Calu3 (cell line): Measurements from ENCODE around the gene MYO1G. TPM values are rescaled to one million over a fixed set of nuclear protein-coding genes. Genes with fewer than 3 reads are reported as not detected.

Experiments
- BruUV-seq: library from RNA; stranded (reverse); fragments of 400-500 nt; replicated peaks from 2 replicates; lab custom pipeline; 2021; lab: Mats Ljungman, UMichigan
- CTCF ChIA-PET: fragments of 300-600 bp; sonication (Branson Sonifier 250); formaldehyde crosslinking; loops from one replicate; lab custom pipeline; 2022; ENCODE audit warnings: antibody characterized with exemption; lab: Charles Lee
- DNase-seq: peaks from one replicate; pipeline ENCODE4 v3.0.0; 2022
- H3K27ac Mint-ChIP-seq: one replicate; pipeline ENCODE4 v1.8.0; 2022; ENCODE audit warnings: mixed read lengths; ENCODE audit not compliant: unreplicated experiment
- H3K27me3 Mint-ChIP-seq: one replicate; pipeline ENCODE4 v1.8.0; 2022; ENCODE audit warnings: mixed read lengths; ENCODE audit not compliant: unreplicated experiment
- H3K36me3 Mint-ChIP-seq: one replicate; pipeline ENCODE4 v1.8.0; 2022; ENCODE audit warnings: mild to moderate bottlenecking, moderate library complexity, mixed read lengths; ENCODE audit not compliant: insufficient read depth, unreplicated experiment
- H3K4me1 Mint-ChIP-seq: one replicate; pipeline ENCODE4 v1.8.0; 2022; ENCODE audit warnings: mild to moderate bottlenecking, low read depth, mixed read lengths; ENCODE audit not compliant: unreplicated experiment
- H3K4me3 Mint-ChIP-seq: one replicate; pipeline ENCODE4 v1.8.0; 2022; ENCODE audit warnings: mild to moderate bottlenecking, low read depth, moderate library complexity, mixed read lengths; ENCODE audit not compliant: unreplicated experiment
- H3K9me3 Mint-ChIP-seq: one replicate; pipeline ENCODE4 v1.8.0; 2022; ENCODE audit warnings: low read depth, mixed read lengths; ENCODE audit not compliant: unreplicated experiment
- CTCF ChIP-seq: fragments of 200-600 bp; IDR thresholded peaks from one replicate; pipeline ENCODE4 v1.8.0; 2022; ENCODE audit warnings: antibody characterized with exemption; ENCODE audit not compliant: unreplicated experiment
- intact Hi-C: fragments of 100-400 bp; cut with micrococcal nuclease; formaldehyde crosslinking; loops from one replicate; pipeline ENCODE4 v1.10.0; 2022; ENCODE audit not compliant: unreplicated experiment
- total RNA-seq: library from RNA; stranded (reverse); gene quantifications from 2 replicates; pipeline ENCODE4 v1.2.3, GENCODE V29; 2022

The MYO1G gene
- total RNA-seq, 1 experiment from 2014 or later: 0.33 TPM

- Mint-ChIP-seq H3K36me3 (no peaks in the 10 kb centered on the region), H3K4me1 (no peaks in the 10 kb centered on the region), H3K9me3 (no peaks in the 10 kb centered on the region), H3K4me3 (no peak overlapping the region), H3K27ac (no peak overlapping the region), H3K27me3 (peaks cover 17% of the 10 kb centered on the region)
- DNase-seq: no peak
- BruUV-seq: no TSS peak
- intact Hi-C loops: no loop called here
- TF ChIP-seq CTCF: no peak
- CTCF ChIA-PET: interaction anchor here (0.6 kb wide), 1 partner anchor 240 kb away, joined by 6 read pairs; no protein-coding TSS in a partner anchor
Observed at GRCh38 chr7:44969701-44970522, 8.9 kb downstream of the MYO1G start.

- Mint-ChIP-seq H3K27ac (no peak overlapping the region), H3K4me3 (no peak overlapping the region), H3K36me3 (no peaks in the 10 kb centered on the region), H3K9me3 (no peaks in the 10 kb centered on the region), H3K4me1 (no peaks in the 10 kb centered on the region), H3K27me3 (peaks cover 17% of the 10 kb centered on the region)
- DNase-seq: no peak
- no TSS peak for BruUV-seq
- no peak for TF ChIP-seq CTCF
- CTCF ChIA-PET: interaction anchor here (0.6 kb wide), 1 partner anchor 9 kb away, joined by 3 read pairs; no protein-coding TSS in a partner anchor
- intact Hi-C loops: no loop called here
Observed at GRCh38 chr7:44969049-44969700, 9.6 kb downstream of the MYO1G start.

GRCh38 chr7:44967571-44968446, 11.0 kb downstream of the MYO1G start:
- no peak for TF ChIP-seq CTCF
- intact Hi-C loops: no loop called here
- Mint-ChIP-seq H3K4me3 (no peak overlapping the region), H3K27me3 (peaks cover 17% of the 10 kb centered on the region), H3K9me3 (no peaks in the 10 kb centered on the region), H3K36me3 (no peaks in the 10 kb centered on the region), H3K4me1 (no peaks in the 10 kb centered on the region), H3K27ac (no peak overlapping the region)
- no TSS peak for BruUV-seq
- DNase-seq: no peak
- CTCF ChIA-PET: no interaction called here
